Activated CD4-positive, alpha-beta T cell treated with anti-CD3 and anti-CD28 coated beads, Interleukin-2, amount 50 U/mL, for 48 hours (primary cell): ENCODE measurements around the gene SAT1.

Source experiments
- DNase-seq, 2 experiments: peaks; one replicate each; pipeline ENCODE4 v3.0.0-alpha.2; 2020

SAT1 gene

GRCh38 chrX:23811656-23812055 is 28.7 kb downstream of the SAT1 start:
- DNase-seq, result no peak

- DNase-seq, result no peak
These were observed 30.8 kb downstream of the SAT1 start for GRCh38 chrX:23813808-23814207.

GRCh38 chrX:23815376-23815775 is 32.4 kb downstream of the SAT1 start:
- DNase-seq, result no peak

- no peak for DNase-seq
These were observed 33.2 kb downstream of the SAT1 start for GRCh38 chrX:23816179-23816578.

- DNase-seq, result no peak
These were observed 35.0 kb downstream of the SAT1 start for GRCh38 chrX:23817979-23818336.

GRCh38 chrX:23819385-23820234 is 36.6 kb downstream of the SAT1 start:
- DNase-seq, result no peak

DNA sequence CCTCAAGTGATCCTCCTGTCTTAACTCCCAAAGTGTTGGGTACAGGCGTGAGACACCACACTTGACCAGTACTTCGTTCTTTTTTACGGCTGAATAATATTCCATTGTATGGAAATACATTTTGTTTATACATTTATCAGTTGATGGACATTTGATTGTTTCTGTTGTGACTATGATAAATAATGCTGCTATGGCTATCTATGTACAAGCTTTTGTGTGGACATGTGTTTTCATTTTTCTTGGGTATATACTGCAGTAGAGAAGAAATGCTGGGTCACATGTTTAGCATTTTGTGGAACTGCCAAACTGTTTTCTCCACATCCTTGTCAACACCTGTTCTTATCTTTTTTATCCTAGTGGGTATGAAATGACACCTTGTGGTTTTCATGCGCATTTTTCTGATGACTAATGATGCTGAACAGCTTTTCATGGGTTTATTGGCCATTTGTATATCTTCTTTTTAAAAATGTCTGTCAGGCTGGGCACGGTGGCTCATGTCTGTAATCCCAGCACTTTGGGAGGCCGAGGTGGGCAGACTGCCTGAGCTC is 37.3 kb downstream of the SAT1 start:
- DNase-seq, result no peak

DNA sequence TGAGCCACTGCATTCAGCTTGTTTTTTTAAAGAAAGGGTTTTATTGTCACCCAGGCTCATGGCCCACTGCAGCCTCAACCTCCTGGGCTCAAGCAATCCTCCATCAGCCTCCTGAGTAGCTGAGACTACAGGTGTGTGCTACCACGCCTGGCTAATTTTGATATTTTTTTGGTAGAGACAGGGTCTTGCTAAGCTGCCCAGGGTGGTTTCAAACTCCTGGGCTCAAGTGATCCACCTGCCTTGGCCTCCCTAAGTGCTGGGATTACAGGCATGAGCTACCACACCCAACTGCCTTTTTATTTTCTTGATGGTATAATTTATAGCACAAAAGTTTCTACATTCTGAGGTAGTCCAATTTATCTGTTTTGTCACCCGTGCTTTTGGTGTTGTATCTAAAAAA is 38.9 kb downstream of the SAT1 start:
- DNase-seq, result no peak

- no peak for DNase-seq
These were observed 39.4 kb downstream of the SAT1 start for GRCh38 chrX:23822397-23822796.

- no peak for DNase-seq
These were observed 39.9 kb downstream of the SAT1 start for GRCh38 chrX:23822841-23823240.

DNA sequence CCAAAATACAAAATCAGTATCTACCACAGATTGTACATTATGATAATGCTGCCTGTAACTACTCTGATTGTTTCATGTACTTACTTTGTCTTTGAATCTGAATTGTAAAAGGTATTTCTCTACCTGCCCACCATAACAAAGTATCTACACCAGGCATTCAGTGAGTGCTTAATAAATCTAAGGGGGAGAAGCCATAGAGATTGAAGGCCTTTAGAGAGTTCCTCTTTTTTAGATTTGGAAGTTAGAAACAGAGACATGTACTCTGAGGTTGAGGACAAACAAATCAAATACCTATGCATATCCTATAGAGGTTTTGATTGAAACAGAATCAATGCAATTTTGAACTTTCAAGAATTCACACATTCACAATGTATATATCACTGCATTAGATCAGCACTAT is 42.7 kb downstream of the SAT1 start:
- DNase-seq, result no peak

DNA sequence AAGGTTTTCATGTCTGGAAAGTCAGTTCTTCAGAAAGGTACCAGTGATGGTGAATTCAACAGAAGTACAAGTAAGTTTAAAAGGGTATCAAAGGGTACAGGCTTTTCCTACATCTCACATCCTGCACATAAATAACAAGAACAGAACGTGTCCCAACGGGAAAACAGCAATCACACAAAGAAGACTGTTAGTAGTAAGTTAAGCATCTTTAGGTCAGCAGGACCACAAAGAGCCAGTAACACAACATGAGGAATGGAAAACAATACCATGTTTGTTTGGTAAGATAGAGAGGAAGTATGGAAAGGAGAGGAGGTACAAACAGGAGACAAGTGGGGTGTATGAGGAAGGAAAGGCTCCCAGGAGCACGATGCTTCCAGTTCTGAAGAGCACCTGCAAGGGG is 43.2 kb downstream of the SAT1 start:
- no peak for DNase-seq

GRCh38 chrX:23826653-23827052 is 43.7 kb downstream of the SAT1 start:
- no peak for DNase-seq

DNA sequence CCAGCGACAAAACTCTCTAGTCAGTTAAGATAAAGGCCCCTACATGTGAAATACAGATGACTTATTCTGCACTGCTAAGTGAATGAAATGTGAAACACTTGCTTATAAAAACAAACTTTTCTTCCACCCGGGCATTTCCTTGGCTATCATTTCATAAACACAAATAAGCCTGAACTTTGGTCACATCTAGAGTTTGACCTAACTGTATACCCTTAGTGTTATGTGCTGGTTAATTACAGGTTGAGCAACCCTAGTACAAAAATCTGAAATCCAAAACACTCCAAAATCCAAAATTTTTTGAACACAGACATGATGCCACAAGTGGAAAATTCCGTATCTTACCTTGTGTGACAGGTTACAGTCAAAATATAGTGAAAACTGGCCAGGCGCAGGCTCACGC is 45.9 kb downstream of the SAT1 start:
- no peak for DNase-seq

DNA sequence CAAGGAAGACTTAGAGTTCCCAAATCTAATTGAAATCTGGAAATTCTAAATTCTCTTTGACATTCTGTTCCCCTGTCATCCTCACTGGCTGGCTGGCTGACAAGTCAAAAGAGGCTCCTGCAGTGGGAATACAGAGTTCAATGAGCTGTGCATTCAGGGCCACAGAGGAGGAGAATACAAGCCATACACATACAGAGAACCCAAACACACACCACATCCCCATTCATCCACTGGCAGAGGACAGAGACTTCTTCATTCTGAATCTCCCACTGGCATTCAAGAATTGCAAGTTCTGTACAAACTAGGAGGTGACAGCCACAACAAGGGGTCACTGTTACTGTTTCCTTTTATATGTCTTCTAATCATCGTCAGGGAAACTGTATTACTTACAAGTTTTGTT is 49.7 kb downstream of the SAT1 start:
- DNase-seq, result no peak
